ENCODE results near the gene MIB1. TPM values are rescaled to one million over a fixed set of nuclear protein-coding genes. Genes with fewer than 3 reads are reported as not detected.
"Not testable (repeated sequence)": the region's sequence is repeated elsewhere in the genome, so short reads cannot be mapped to it uniquely, and the experiment has no call there.

Gene MIB1
- total RNA-seq, 1 donor from 2014 or later, result 88.3 TPM

DNA sequence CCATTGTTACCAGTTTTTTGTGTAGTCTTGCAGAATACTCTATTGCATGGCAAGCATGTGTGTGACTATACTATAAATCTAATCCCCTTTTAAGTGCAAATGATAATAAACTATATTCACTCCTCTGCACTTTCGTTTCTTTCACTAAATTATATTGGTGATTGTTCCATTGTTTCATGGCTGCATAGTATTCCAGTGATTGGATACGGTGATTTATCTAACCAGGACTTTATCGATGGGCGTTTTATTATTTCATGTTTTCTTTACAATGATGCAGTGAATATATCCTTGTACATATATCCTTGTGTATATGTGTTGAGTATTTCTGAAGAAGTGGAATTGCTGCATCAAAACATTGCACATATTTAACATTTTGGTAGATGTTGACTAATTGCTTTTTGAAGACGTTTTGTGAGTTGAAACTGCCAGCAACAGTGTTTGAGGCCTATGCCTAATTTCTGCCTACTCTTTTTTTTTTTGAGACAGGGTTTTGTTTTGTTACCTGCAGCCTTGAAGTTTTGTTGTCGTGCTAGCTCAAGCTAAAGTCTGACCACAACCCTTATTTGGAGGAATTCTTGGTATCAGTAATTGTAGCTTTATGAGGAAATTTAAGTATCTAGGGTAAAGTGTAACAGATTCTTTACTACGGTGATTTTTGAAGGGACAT is 2.7 kb downstream of the MIB1 start:
- no peak for DNase-seq (ENCODE audit: low read depth)

GRCh38 chr18:21745231-21745630 is 4.6 kb downstream of the MIB1 start:
- no peak for DNase-seq (ENCODE audit: low read depth)

GRCh38 chr18:21747268-21747667 is 6.7 kb downstream of the MIB1 start:
- no peak for DNase-seq (ENCODE audit: low read depth)

DNA sequence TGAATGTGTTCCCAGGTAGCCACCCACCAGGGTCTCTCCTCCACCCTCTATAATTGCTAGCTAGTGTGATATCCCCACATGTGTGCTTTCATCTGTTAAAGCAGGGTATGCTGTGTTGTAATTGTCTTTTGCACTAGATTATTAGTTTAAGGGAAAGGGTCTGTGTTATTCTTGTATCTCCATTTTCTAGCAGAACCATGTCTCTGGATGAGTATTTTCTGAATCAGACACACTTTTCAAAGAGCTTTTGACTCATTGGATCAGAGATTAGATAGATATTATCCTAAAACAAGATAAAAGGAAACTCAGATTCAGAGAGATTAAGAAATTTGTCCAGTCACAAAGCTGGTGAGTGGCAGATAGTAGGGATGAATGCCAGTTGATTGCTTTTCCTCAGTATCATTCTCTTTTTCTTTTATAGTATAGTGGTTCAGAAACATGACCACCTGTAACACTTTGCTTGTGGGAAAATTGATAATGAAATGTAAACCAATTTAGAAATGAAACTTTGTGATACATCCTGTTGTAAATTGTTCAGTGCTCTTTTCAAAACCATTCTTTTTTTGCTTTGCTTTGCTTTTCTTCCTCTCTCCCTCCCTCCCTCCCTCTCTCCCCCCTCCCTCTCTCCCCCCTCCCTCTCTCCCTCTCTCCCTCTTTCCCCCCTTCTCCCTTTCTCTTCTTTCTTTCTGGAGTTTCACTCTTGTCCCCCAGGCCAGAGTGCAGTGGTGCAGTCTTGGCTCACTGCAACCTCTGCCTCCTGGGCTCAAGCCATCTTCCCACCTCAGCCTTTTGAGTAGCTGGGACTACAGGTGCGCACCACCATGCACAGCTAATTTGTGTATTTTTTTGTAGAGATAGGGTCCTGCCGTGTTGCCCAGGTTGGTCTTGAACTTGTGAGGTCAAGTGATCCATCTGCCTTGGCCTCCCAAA is 7.4 kb downstream of the MIB1 start:
- no peak for DNase-seq (ENCODE audit: low read depth)

- DNase-seq (ENCODE audit: low read depth), result no peak
These were observed 17.2 kb downstream of the MIB1 start for GRCh38 chr18:21757833-21758232.

- no peak for DNase-seq (ENCODE audit: low read depth)
These were observed 19.2 kb downstream of the MIB1 start for GRCh38 chr18:21759836-21760235.

- DNase-seq (ENCODE audit: low read depth), result peak; percentile 23
These were observed 19.7 kb downstream of the MIB1 start for GRCh38 chr18:21760321-21760720.

GRCh38 chr18:21761471-21762115 is 21.0 kb downstream of the MIB1 start:
- DNase-seq (ENCODE audit: low read depth), result no peak

DNA sequence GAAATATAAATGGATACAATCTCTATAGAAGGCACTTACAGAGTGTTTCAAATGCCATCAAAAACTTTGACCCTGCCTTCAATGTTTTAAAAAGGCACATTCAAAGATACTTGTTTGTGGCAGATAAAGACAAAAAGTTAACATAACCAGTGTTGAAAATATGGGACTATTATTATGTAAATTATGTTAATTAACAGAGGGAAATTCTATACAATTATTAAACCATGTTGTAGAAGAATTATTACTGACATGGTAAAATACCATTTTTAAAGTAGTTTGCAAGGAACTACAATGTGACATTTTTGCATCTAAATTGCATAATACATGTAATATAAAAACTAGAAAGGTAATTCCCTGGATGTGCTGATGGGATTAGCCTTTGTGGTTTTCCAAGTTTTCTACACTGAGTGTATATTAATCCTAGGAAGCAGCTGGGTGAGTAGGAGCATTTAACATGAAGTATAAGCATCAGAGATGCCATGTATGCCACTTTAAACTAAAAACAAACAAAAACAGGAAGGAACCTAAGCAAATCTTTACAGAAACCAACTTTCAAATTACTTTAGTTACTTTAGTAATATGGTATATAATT is 21.7 kb downstream of the MIB1 start:
- DNase-seq (ENCODE audit: low read depth), result no peak

- DNase-seq (ENCODE audit: low read depth), result no peak
These were observed 23.5 kb downstream of the MIB1 start for GRCh38 chr18:21763846-21764646.

GRCh38 chr18:21769206-21769605 is 28.6 kb downstream of the MIB1 start:
- DNase-seq (ENCODE audit: low read depth), result no peak

GRCh38 chr18:21774722-21775121 is 34.1 kb downstream of the MIB1 start:
- DNase-seq (ENCODE audit: low read depth), result no peak

- DNase-seq (ENCODE audit: low read depth), result no peak
These were observed 37.2 kb downstream of the MIB1 start for GRCh38 chr18:21777814-21778213.

DNA sequence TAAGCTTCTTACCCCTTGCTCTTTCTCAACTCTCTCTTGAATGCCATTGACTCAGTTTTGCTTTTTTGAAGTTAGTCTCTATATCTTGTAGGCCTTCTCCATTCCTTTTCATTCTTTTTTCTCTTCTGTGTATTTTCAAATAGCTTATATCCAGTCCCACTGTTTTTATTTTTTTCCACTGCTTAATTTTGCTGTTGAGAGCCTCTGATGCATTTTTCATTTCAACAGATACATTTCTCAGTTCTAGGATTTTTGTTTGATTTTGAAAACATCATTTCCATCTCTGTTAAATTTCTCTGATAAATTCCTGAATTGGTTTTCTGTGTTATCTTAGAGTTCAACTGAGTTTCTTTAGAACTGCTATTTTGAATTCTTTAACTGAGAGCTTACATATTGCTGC is 45.9 kb downstream of the MIB1 start:
- DNase-seq (ENCODE audit: low read depth), result no peak

- not testable (repeated sequence) for DNase-seq (ENCODE audit: low read depth)
These were observed 55.5 kb downstream of the MIB1 start for GRCh38 chr18:21796089-21796488.

- no peak for DNase-seq (ENCODE audit: low read depth)
These were observed 57.5 kb downstream of the MIB1 start for GRCh38 chr18:21798126-21798525.

- DNase-seq (ENCODE audit: low read depth), result no peak
These were observed 59.1 kb downstream of the MIB1 start for GRCh38 chr18:21799721-21800120.

- no peak for DNase-seq (ENCODE audit: low read depth)
These were observed 62.9 kb downstream of the MIB1 start for GRCh38 chr18:21803495-21803894.

- no peak for DNase-seq (ENCODE audit: low read depth)
These were observed 65.3 kb downstream of the MIB1 start for GRCh38 chr18:21805771-21806366.

DNA sequence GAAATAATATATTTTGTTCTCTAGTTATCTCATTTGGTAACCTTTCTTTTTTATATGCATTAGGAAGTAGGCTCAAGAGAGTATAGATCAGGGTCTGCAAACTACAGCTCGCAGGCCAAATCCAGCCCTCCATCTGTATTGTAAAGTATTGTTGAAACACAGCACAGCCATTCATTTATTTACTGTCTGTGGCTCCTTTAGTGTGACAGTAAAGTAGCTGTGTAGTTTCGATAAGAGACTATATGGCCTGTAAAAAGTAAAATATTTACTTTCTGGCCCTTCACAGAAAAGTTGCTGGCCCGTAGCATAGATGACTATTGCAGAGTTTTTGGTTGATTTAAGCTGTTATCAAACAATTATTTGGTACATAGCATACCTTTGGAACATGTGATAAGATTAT is 67.6 kb downstream of the MIB1 start:
- DNase-seq (ENCODE audit: low read depth), result no peak
